GM12875 (cell line): ENCODE data around the gene MPPED2.

Source experiments
- H3K4me3 ChIP-seq: one replicate; pipeline ENCODE4 v1.5.1; 2011; ENCODE audit warnings: low read depth, low read length, control low read depth
- CTCF ChIP-seq: IDR thresholded peaks from 2 replicates; pipeline ENCODE4 v1.5.1; 2011; ENCODE audit warnings: low read depth, mild to moderate bottlenecking, control low read depth, inconsistent platforms, low read length, moderate library complexity, borderline replicate concordance; ENCODE audit not compliant: insufficient read depth

The MPPED2 gene

GRCh38 chr11:30467176-30467575 is 119.0 kb downstream of the MPPED2 start:
- H3K4me3 ChIP-seq: no peak overlapping the region
- TF ChIP-seq CTCF: no peak

DNA sequence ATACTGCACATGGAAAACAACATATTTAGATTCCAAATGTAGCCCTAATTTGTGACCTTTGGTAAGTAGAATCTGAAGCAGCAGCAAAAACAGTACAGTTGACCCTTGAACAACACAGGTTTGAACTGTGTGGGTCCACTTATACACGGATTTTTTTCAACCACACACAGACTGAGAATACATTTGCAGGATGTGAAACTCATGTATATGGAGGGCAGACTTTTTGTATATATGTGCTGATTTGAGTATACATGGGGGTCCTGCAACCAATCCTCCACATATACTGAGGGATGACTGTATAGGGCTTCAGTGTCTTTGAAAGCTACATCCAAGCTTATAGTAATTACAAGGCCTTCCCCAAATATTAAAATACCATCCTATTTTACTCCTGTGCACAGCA is 120.5 kb downstream of the MPPED2 start:
- H3K4me3 ChIP-seq: no peak overlapping the region
- TF ChIP-seq CTCF: no peak

DNA sequence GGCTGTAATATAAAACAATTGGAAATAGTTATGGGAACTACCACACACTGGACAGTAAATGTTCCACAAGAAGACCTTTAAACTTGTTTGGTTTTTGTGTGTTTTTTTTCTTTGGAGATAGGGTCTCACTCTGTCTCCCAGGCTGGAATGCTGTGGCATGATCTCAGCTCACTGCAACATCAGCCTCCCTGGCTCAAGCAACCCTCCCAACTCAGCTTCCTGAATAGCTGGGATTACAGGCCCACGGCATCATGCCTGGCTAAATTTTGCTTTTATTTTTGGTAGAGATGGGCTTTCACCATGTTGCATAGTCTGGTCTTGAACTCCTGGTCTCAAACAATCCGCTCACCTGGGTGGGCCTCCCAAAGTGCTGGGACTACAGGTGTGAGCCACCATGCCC is 121.0 kb downstream of the MPPED2 start:
- TF ChIP-seq CTCF: no peak
- H3K4me3 ChIP-seq: no peak overlapping the region

GRCh38 chr11:30463266-30463665 is 122.9 kb downstream of the MPPED2 start:
- no peak overlapping the region for H3K4me3 ChIP-seq

GRCh38 chr11:30462421-30462820 is 123.7 kb downstream of the MPPED2 start:
- TF ChIP-seq CTCF: no peak
- no peak overlapping the region for H3K4me3 ChIP-seq

More at GRCh38 chr11:30463266-30463665, 122.9 kb downstream of the MPPED2 start:
- TF ChIP-seq CTCF: no peak

GRCh38 chr11:30459821-30460220 is 126.3 kb downstream of the MPPED2 start:
- TF ChIP-seq CTCF: no peak
- H3K4me3 ChIP-seq: no peak overlapping the region

GRCh38 chr11:30459306-30459705 is 126.8 kb downstream of the MPPED2 start:
- H3K4me3 ChIP-seq: no peak overlapping the region
- no peak for TF ChIP-seq CTCF
